CD4-positive, CD25-positive, alpha-beta regulatory T cell (primary cell): ENCODE data around the gene PRKG1. TPM values are rescaled to one million over a fixed set of nuclear protein-coding genes. Genes with fewer than 3 reads are reported as not detected.

Experiments
- polyA plus RNA-seq, 4 donors: library from polyadenylated mRNA; unstranded; fragments of 300-500 nt; fragmentation: Illumina TruSeq; gene quantifications; one replicate each; pipeline ENCODE4 v1.2.3, GENCODE V29; 2021
- total RNA-seq: library from RNA; stranded (reverse); gene quantifications from one replicate; pipeline ENCODE4 v1.2.3, GENCODE V29; 2022

Gene PRKG1
- total and polyA plus RNA-seq, 5 donors from 2014 or later: 0.30 TPM; not detected in 4

Other genes with a start within 250 kb of the PRKG1 start
- gene A1CF, start 188.9 kb upstream of the PRKG1 start, total RNA-seq: not detected
- not detected for gene A1CF, start 188.9 kb upstream of the PRKG1 start, polyA plus RNA-seq